Mucosa of descending colon (tissue), 3 donors: ENCODE data around the gene C11orf91. TPM values are rescaled to one million over a fixed set of nuclear protein-coding genes. Genes with fewer than 3 reads are reported as not detected.

Experiments used
- ATAC-seq: fragments of 200-7000 bp; cut with Tn5 transposase; one replicate; pipeline ENCODE4 v1.9.1; 2020; ENCODE audit warnings: mild to moderate bottlenecking, moderate library complexity
- DNase-seq, 3 donors: peaks; one replicate each; pipeline ENCODE4 v3.0.0-alpha.2; 2020
- H3K36me3 ChIP-seq: fragments of 200-600 bp; one replicate; pipeline ENCODE4 v1.8.0; 2021; ENCODE audit warnings: low read depth, mild to moderate bottlenecking
- H3K4me1 ChIP-seq: fragments of 200-600 bp; one replicate; pipeline ENCODE4 v1.8.0; 2021; ENCODE audit warnings: low read depth, mild to moderate bottlenecking
- H3K4me3 ChIP-seq: fragments of 200-600 bp; one replicate; pipeline ENCODE4 v1.8.0; 2021; ENCODE audit warnings: mild to moderate bottlenecking
- H3K9me3 ChIP-seq: fragments of 200-600 bp; one replicate; pipeline ENCODE4 v1.8.0; 2021; ENCODE audit warnings: mild to moderate bottlenecking
- CTCF ChIP-seq: fragments of 200-600 bp; IDR thresholded peaks from one replicate; pipeline ENCODE4 v1.8.0; 2022; ENCODE audit warnings: antibody characterized with exemption, mild to moderate bottlenecking
- intact Hi-C, 2 donors: fragments of 100-400 bp; cut with DNase I in 1 of 2; cut with micrococcal nuclease in 1 of 2; formaldehyde crosslinking; loops; one replicate each; pipeline versions ENCODE4 v1.11.0 to v1.11.1; 2022; cut with DNase I, micrococcal nuclease
- total RNA-seq, 3 donors: library from RNA; stranded (reverse); fragmentation: NEBNext Ultra II Directional in 2 of 3; extraction: Animal tissue kit (Norgen Biotek cat#: 25700) in 2 of 3; gene quantifications; one replicate each; pipeline versions ENCODE4 v1.2.1 to v1.2.4, GENCODE V29; 2021 to 2023
- donor health status: DM: no; HTN: no; CAD: no; lungs with moderate emphysema.
- donor health status: DM: no; HTN: no; CAD: no.
- donor health status: DM: no; HTN: yes; CAD: no.

C11orf91 gene
- total RNA-seq, 3 donors from 2014 or later: 0.51 to 0.70 (median 0.58) TPM

DNA sequence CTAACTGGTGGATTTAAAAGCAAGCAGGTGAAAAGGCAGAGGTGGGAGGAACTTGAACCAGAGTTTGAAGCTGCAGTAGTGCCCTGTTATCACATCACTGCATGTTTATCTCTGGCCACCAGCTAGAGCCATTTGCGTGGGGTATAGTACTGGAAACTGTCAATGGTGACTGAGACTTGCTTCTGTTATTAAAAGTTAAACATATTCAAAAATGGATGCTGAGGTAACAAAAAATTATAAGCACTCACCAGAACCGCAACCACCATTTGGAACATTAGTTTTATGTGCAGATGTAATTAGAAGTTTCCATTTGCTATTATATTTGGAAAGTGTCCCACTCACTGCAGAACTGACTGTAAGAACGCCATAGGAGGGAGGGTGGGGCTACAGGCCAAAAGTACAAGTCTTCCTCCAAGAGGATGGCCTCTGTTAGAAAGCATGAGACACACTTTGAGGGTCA is 36.8 kb upstream of the C11orf91 start:
- no peak overlapping the region for H3K4me3 ChIP-seq
- no peak for ATAC-seq
- intact Hi-C loops: no loop called here

DNA sequence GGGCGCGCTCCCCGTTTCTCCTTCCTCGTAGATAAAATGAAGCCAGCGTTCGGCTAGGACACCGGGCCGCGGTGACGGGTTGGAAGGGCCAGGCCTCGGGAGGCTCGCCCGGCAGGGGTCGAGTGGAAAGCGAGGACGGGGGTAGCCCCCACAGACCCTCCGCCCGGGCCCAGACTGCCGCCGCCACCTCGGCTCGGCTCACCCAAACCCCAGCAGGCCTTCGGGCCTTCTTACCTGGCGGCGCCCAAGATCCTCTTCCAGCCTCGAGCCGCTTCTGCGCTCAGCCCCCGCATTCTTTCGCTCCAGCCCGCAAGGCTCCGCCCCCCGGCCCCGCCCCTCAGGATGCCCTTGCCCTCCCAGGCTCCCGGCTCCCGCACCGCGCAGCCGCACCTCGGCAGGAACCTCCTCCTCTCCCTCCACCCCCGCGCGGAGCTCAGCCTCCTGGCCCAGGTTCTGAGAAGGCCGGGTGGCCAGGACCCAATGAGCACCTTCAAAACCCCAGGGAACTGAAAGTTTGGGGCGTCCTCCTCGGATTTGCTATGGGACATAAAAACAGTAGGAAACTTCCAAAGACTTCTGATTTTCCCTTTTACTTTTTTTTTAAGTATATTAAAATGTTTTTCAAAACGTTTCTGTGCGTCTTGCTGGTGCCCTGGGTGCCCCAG is 35.7 kb upstream of the C11orf91 start, which contains the start of gene CD59:
TSS of gene CD59 (minus strand) at position 276 of the 665 bp plus-strand sequence. CDS start 13,978 bp downstream, outside the sequence.
- Histone ChIP-seq H3K36me3 (no peaks in the 10 kb centered on the region), H3K4me1 (peaks cover 34% of the 10 kb centered on the region), H3K4me3 (peak within 1 kb of the TSS; percentile 79), H3K9me3 (no peaks in the 10 kb centered on the region)
- TF ChIP-seq CTCF: no peak
- intact Hi-C loops: no loop called here
- DNase-seq (peak; percentile 97 to 98 (median 98)), ATAC-seq (peak; percentile 94)

More for the DNA sequence above, 36.8 kb upstream of the C11orf91 start:
- Histone ChIP-seq H3K4me1 (peaks cover 24% of the 10 kb centered on the region), H3K9me3 (no peaks in the 10 kb centered on the region), H3K36me3 (no peaks in the 10 kb centered on the region)
- TF ChIP-seq CTCF: no peak
- no peak for DNase-seq

DNA sequence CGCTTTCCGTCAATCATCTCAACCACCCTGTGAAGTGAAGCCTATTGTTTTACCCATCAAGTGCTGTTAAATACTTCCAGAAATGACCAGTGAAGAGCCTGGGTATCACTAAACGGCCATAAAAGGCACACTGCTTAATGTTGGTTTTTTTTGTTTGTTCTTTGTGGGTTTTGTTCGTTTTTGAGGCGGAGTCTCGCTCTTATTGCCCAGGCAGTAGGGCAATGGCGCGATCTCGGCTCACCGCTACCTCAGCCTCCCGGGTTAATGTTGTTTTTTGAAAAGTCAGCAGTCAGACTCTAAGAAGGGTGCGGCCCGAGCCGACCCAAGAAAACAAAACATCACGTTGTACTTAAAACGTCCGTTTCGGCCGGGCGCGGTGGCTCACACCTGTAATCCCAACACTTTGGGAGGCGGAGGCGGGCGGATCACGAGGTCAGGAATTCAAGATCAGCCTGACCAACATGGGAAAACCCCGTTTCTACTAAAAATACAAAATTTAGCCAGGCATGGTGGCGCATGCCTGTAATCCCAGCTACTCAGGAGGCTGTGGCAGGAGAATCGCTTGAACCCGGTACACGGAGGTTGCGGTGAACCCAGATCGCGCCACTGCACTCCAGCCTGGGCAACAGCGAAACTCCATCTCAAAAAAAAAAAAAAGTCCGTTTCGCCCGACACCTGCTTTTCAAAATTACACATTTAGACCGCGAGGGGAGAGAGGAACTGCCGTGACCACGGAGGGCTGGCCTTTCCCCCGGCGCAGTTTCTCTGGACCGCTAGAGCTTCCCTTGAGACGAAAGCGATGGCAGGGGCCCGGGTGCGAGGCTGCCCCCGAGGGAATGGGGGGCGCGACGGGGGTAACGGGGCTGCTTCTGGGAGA is 34.9 kb upstream of the C11orf91 start:
- TF ChIP-seq CTCF: no peak

DNA sequence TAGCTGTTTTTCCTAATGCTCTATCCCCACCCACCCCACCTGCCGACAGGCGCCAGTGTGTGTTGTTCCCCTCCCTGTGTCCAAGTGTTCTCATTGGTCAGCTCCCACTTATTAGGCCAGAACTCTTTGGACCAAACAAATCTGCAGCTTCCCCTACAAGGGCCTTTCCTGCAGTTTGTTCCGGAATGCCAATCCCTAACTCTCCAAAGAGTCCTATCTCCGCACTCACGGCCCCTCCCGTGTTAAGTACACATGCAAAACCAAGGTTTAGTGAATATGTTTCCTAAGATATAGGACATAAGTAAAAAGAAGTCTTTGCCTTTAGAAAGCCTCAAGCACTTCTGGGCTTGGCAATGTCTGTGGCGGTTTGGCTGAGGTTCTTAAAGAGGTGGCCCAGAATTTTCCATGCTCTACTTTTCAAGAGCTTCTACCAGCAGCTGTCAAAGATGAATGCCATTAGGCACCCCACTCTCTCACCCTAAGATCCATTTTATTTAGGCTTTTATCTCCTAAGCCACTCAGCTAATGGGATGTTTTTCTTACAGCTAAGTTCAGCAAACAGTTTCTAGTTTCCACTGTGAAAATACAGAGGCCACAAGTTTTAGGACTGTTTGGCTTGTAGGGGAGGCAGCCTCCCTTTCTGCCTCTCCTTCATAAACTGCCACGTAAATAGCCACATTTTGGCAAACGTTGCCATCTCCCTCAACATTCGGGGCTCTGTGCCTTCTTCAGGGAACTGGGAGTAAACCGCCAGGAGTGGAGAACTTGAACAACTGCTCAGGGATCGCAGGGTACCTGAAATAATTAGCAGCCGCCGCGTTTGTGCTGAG is 34.0 kb upstream of the C11orf91 start:
- H3K36me3 ChIP-seq: no peaks in the 10 kb centered on the region
- no peak for TF ChIP-seq CTCF
- peak overlapping the region; percentile 79 for H3K4me3 ChIP-seq
- H3K9me3 ChIP-seq: no peaks in the 10 kb centered on the region
- intact Hi-C loops: no loop called here
- ATAC-seq (peak; percentile 36), DNase-seq (peak in 2 of 3 donors; percentile 43 to 55)
- H3K4me1 ChIP-seq: peaks cover 38% of the 10 kb centered on the region

More for the DNA sequence above, 34.9 kb upstream of the C11orf91 start:
- intact Hi-C loops: no loop called here
- Histone ChIP-seq H3K4me3 (peak overlapping the region; percentile 79), H3K9me3 (no peaks in the 10 kb centered on the region), H3K36me3 (no peaks in the 10 kb centered on the region), H3K4me1 (peaks cover 38% of the 10 kb centered on the region)
- DNase-seq (peak; percentile 64 to 74 (median 73)), ATAC-seq (peak; percentile 32)

DNA sequence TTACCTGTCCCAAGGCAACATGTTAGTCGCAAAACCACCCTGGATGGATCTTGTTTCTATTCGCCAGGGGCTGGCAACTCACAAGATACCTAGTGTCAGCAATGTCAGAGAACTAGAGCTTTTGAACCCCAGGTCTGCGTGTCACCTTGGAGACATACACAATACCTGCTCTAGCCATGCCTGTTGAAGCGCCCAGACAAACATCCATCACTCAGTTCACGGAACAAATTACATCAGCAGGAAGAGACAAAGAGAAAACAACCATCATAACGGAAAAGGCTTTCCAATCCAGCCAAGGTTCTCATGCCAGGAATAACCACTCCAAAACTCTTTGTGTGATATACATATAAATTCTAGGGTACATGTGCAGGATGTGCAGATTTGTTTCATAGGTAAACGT is 33.4 kb upstream of the C11orf91 start:
- no peak overlapping the region for H3K4me3 ChIP-seq
- DNase-seq (no peak), ATAC-seq (no peak)
- no peaks in the 10 kb centered on the region for H3K36me3 ChIP-seq
- no peaks in the 10 kb centered on the region for H3K9me3 ChIP-seq
- intact Hi-C loops: no loop called here
- H3K4me1 ChIP-seq: peaks cover 38% of the 10 kb centered on the region
- TF ChIP-seq CTCF: no peak
